GM23248 (cell line): ENCODE results near the gene TBC1D8.

Experiments
- EZH2 ChIP-seq: fragments of 200-600 bp; sonication (generic); IDR thresholded peaks from 2 replicates; pipeline ENCODE4 v1.6.1; 2018; ENCODE audit warnings: antibody characterized with exemption, mild to moderate bottlenecking; ENCODE audit not compliant: insufficient read depth, poor library complexity, severe bottlenecking
- EZH2phosphoT487 ChIP-seq: fragments of 200-600 bp; sonication (generic); IDR thresholded peaks from 2 replicates; pipeline ENCODE4 v1.6.1; 2018; ENCODE audit warnings: antibody characterized with exemption, moderate library complexity, mild to moderate bottlenecking, low read depth; ENCODE audit not compliant: insufficient read depth

DNA sequence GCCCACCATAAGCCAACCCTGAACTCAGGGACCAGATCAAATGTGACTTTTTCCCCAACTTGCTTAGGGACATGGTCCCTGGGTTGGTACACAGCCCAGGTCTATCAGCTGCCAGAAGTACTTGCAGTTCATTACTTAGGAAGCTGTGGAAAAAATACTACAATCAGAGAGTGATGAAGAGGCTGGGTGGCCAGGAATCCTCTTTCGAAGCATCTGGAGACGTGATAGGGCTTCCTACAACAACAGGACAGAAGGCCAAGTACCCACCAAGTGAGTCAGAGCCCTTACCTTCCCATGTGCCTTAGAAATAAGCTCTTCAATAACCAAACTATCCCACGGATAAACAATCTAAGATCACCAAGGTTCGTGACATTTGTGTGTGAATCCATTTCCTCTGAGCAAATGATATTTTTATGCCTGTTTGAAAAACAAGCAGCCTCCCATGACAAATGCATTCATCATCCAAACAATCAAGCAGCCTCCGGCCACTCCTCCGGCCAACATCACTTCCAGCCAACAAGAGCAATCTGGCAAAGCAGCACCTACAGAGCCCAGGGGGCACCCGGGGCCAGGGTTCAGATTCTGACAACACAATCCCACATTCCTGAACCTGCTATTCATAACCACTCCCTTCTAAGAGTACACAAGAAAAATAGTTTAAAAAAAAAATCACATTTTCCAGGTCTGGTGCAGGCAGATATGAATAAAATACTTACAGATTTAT is 26.4 kb downstream of the TBC1D8 start:
- TF ChIP-seq EZH2 (no peak), EZH2phosphoT487 (no peak)
